Endothelial cell of umbilical vein (primary cell): ENCODE results near the gene TPM4. TPM values are rescaled to one million over a fixed set of nuclear protein-coding genes. Genes with fewer than 3 reads are reported as not detected.
A peak's percentile ranks its signal among the peaks of the same experiment; 100 is the strongest.
"Not testable (repeated sequence)": the region's sequence is repeated elsewhere in the genome, so short reads cannot be mapped to it uniquely, and the experiment has no call there.

Source experiments
- BruUV-seq: library from RNA; stranded (reverse); fragments of 400-500 nt; replicated peaks from 2 replicates; lab custom pipeline; 2021; lab: Mats Ljungman, UMichigan
- CTCF ChIA-PET: fragments of 300-600, 350-600 bp; sonication (Branson Sonifier 250); formaldehyde crosslinking; loops from one replicate; lab custom pipeline; 2021; ENCODE audit warnings: antibody characterized with exemption, inconsistent platforms; lab: Charles Lee
- POLR2A ChIA-PET: fragments of 300-600, 350-600 bp; sonication (Branson Sonifier 250); formaldehyde crosslinking; loops from one replicate; lab custom pipeline; 2021; ENCODE audit warnings: antibody characterized with exemption, inconsistent platforms; lab: Charles Lee
- DNase-seq: peaks from one replicate; pipeline ENCODE4 v3.0.0-alpha.2; 2011; ENCODE audit warnings: low read depth, low spot score
- FAIRE-seq: peaks from 2 replicates; lab custom pipeline; 2011; peaks lifted over from hg19 to GRCh38; lab: Jason Lieb, UNC
- H2AFZ ChIP-seq: 2 replicates; pipeline ENCODE4 v1.6.0; 2012; ENCODE audit warnings: low read depth, low read length, control low read depth, inconsistent platforms
- H3K27ac ChIP-seq: 2 replicates; pipeline ENCODE4 v1.5.1; 2011; ENCODE audit warnings: low read depth, mild to moderate bottlenecking, control low read depth, low read length, moderate library complexity; ENCODE audit not compliant: insufficient read depth
- H3K27me3 ChIP-seq, 2 experiments: 2 replicates each; pipeline versions ENCODE4 v1.6.0 to v1.6.1; 2011; ENCODE audit warnings: low read length in 2 of 2, mixed read lengths in 1 of 2; ENCODE audit not compliant: control insufficient read depth in 2 of 2, insufficient read depth in 2 of 2
- H3K36me3 ChIP-seq, 2 experiments: 2 replicates in 1 of 2; 3 replicates in 1 of 2; pipeline ENCODE4 v1.5.1; 2011; ENCODE audit warnings: low read length in 2 of 2, mild to moderate bottlenecking in 1 of 2, moderate library complexity in 1 of 2; ENCODE audit not compliant: control insufficient read depth in 2 of 2, insufficient read depth in 2 of 2; ENCODE audit errors: extremely low read depth in 1 of 2
- H3K4me1 ChIP-seq: 3 replicates; pipeline ENCODE4 v1.5.1; 2011; ENCODE audit warnings: mild to moderate bottlenecking, low read length; ENCODE audit not compliant: control insufficient read depth, insufficient read depth; ENCODE audit errors: extremely low read depth
- H3K4me2 ChIP-seq: 2 replicates; pipeline ENCODE4 v1.6.1; 2011; ENCODE audit warnings: low read length, control low read depth, mixed read lengths; ENCODE audit not compliant: insufficient read depth
- H3K4me3 ChIP-seq, 3 experiments: fragments of 200-600 bp in 1 of 3; sonication (generic), shearing (Covaris generic) in 1 of 3; replicated peaks in 1 of 3; 2 replicates each; pipeline ENCODE4 v1.5.1; 2011 to 2016; ENCODE audit warnings: control low read depth in 3 of 3, low read length in 3 of 3, mild to moderate bottlenecking in 2 of 3, inconsistent platforms in 1 of 3, low read depth in 1 of 3, moderate library complexity in 1 of 3; ENCODE audit not compliant: insufficient read depth in 1 of 3
- H3K79me2 ChIP-seq: 2 replicates; pipeline ENCODE4 v1.6.0; 2012; ENCODE audit warnings: low read length, inconsistent platforms; ENCODE audit not compliant: control insufficient read depth, insufficient read depth
- H3K9ac ChIP-seq: replicated peaks from 2 replicates; pipeline ENCODE3; 2011; ENCODE audit warnings: low read length, control low read depth; ENCODE audit not compliant: insufficient read depth; ENCODE audit errors: extremely low read depth
- H3K9me1 ChIP-seq: replicated peaks from 3 replicates; pipeline ENCODE4 v1.6.0; 2011; ENCODE audit warnings: mild to moderate bottlenecking, low read length; ENCODE audit not compliant: control insufficient read depth, insufficient read depth; ENCODE audit errors: extremely low read depth
- H3K9me3 ChIP-seq: replicated peaks from 2 replicates; pipeline ENCODE4 v1.5.1; 2012; ENCODE audit warnings: low read length, inconsistent platforms; ENCODE audit not compliant: control insufficient read depth, insufficient read depth
- H4K20me1 ChIP-seq: replicated peaks from 2 replicates; pipeline ENCODE3; 2011; ENCODE audit warnings: mild to moderate bottlenecking, low read length; ENCODE audit not compliant: control insufficient read depth, insufficient read depth; ENCODE audit errors: extremely low read depth
- FOS ChIP-seq: IDR thresholded peaks from 2 replicates; pipeline ENCODE4 v1.6.1; 2011; ENCODE audit warnings: mild to moderate bottlenecking, low read length, moderate library complexity, borderline replicate concordance; ENCODE audit not compliant: insufficient read depth
- MAX ChIP-seq: IDR thresholded peaks from 2 replicates; pipeline ENCODE4 v1.6.1; 2011; ENCODE audit not compliant: insufficient read depth, insufficient read length
- POLR2A ChIP-seq: IDR thresholded peaks from 2 replicates; pipeline ENCODE4 v1.6.1; 2012; ENCODE audit warnings: low read depth, mild to moderate bottlenecking, control low read depth, low read length
- dilution Hi-C: fragments of 300-500 bp; cut with MboI; formaldehyde crosslinking; loops from one replicate; pipeline ENCODE4 v1.15.0; 2019; ENCODE audit warnings: low sequenced_read_pairs; ENCODE audit not compliant: extremely low pct_ligation_motif_present
- intact Hi-C: fragments of 100-400 bp; cut with micrococcal nuclease; formaldehyde crosslinking; loops from one replicate; pipeline ENCODE4 v1.10.0; 2022
- polyA plus RNA-seq, 4 experiments: library from polyadenylated mRNA; depleted of rRNA in 3 of 4; stranded (reverse) in 3 of 4; unstranded in 1 of 4; fragments of >200 nt; gene quantifications; 2 replicates each; pipeline versions ENCODE4 v1.2.1 to v1.2.3, GENCODE V29; 2011 to 2012; ENCODE audit warnings: missing spikeins in 1 of 4
- total RNA-seq: library from RNA; stranded (reverse); gene quantifications from 2 replicates; pipeline ENCODE4 v1.2.3, GENCODE V29; 2021

The TPM4 gene
- total and polyA plus RNA-seq, 2 donors (not counting 3 experiments of a cell fraction or from before 2014, with no cell fraction given) = 430 to 924 TPM

GRCh38 chr19:16098416-16098768 lies 22.1 kb downstream of the TPM4 start:
- DNase-seq = no peak
- Histone ChIP-seq H3K9me1 (no peaks in the 10 kb centered on the region), H3K9ac (no peak overlapping the region), H3K9me3 (no peaks in the 10 kb centered on the region), H3K4me2 (no peak overlapping the region), H4K20me1 (peaks cover 3% of the 10 kb centered on the region), H3K4me3 (no peak overlapping the region), H3K79me2 (peaks cover 25% of the 10 kb centered on the region), H3K27me3 (no peaks in the 10 kb centered on the region), H3K36me3 (peaks cover 46 to 47% of the 10 kb centered on the region in 2 experiments), H3K27ac (no peak overlapping the region), H2AFZ (no peak overlapping the region), H3K4me1 (peaks cover 13% of the 10 kb centered on the region)
- dilution Hi-C loops = no loop called here
- POLR2A ChIA-PET = no interaction called here
- CTCF ChIA-PET = no interaction called here
- intact Hi-C loops = no loop called here
- TF ChIP-seq POLR2A (peak; percentile 12), MAX (no peak)
- BruUV-seq = no TSS peak
- FAIRE-seq = no peak

GRCh38 chr19:16098821-16099220 lies 22.5 kb downstream of the TPM4 start:
- no peak overlapping the region for H3K4me3 ChIP-seq
- peaks cover 3% of the 10 kb centered on the region for H4K20me1 ChIP-seq
- H3K36me3 ChIP-seq = peaks cover 44 to 47% of the 10 kb centered on the region in 2 experiments
- TF ChIP-seq FOS = no peak
- peak; percentile 20 for TF ChIP-seq POLR2A
- intact Hi-C loops (no loop called here), dilution Hi-C loops (no loop called here)
- no peak for DNase-seq
- no peak overlapping the region for H2AFZ ChIP-seq
- H3K9me3 ChIP-seq = no peaks in the 10 kb centered on the region
- ChIA-PET POLR2A (no interaction called here), CTCF (no interaction called here)
- no peak for FAIRE-seq
- no peak overlapping the region for H3K27ac ChIP-seq
- no TSS peak for BruUV-seq
- H3K79me2 ChIP-seq = peaks cover 25% of the 10 kb centered on the region
- no peaks in the 10 kb centered on the region for H3K9me1 ChIP-seq
- H3K9ac ChIP-seq = no peak overlapping the region
- H3K27me3 ChIP-seq = no peaks in the 10 kb centered on the region
- H3K4me2 ChIP-seq = no peak overlapping the region
- peaks cover 10% of the 10 kb centered on the region for H3K4me1 ChIP-seq

- intact Hi-C loops, POLR2A ChIA-PET, BruUV-seq, H3K4me1 ChIP-seq, H3K27me3 ChIP-seq, H2AFZ ChIP-seq, H3K4me2 ChIP-seq, H3K9me3 ChIP-seq, H3K4me3 ChIP-seq, H3K9me1 ChIP-seq, H3K27ac ChIP-seq, H4K20me1 ChIP-seq, FAIRE-seq, dilution Hi-C loops, H3K9ac ChIP-seq, DNase-seq: not testable (repeated sequence)
- CTCF ChIA-PET = interaction anchor here (0.6 to 0.9 kb wide), 2 partner anchors 58 to 1008 kb away, joined by 3 to 4 read pairs; no protein-coding TSS in a partner anchor
- peaks cover 44 to 46% of the 10 kb centered on the region in 2 experiments for H3K36me3 ChIP-seq
- peaks cover 25% of the 10 kb centered on the region for H3K79me2 ChIP-seq
These were observed 23.1 kb downstream of the TPM4 start for GRCh38 chr19:16099314-16099965.
